Measurements from ENCODE around the gene PRR20G.

- TF ChIP-seq POLR2A (IDR thresholded peaks at IDR 0.05; ENCODE audit: low read length) = no peak
- TF ChIP-seq GATA1 (IDR thresholded peaks at IDR 0.05; ENCODE audit: low read depth, low read length) = no peak
Measured at GRCh38 chr3:127324913-127325628, 37.2 kb upstream of the PRR20G start.

Measured in erythroblast (primary cell).